ENCODE data around the gene SOX5. TPM values are rescaled to one million over a fixed set of nuclear protein-coding genes. Genes with fewer than 3 reads are reported as not detected.
"Not testable (repeated sequence)": the region's sequence is repeated elsewhere in the genome, so short reads cannot be mapped to it uniquely, and the experiment has no call there.

The SOX5 gene
- total RNA-seq, 3 donors from 2014 or later (not counting 1 experiment from before 2014, with no cell fraction given) = 0.80 to 0.95 TPM; not detected in 1

- Histone ChIP-seq H3K4me3 (ENCODE audit: low read length) (no peak overlapping the region), H3K27ac (ENCODE audit: low read length) (no peak overlapping the region), H3K27me3 (ENCODE audit: control insufficient read depth, insufficient read depth, low read length) (no peaks in the 10 kb centered on the region), H3K9me3 (ENCODE audit: control insufficient read depth, insufficient read depth, low read length) (peaks cover 3% of the 10 kb centered on the region), H3K36me3 (ENCODE audit: control insufficient read depth, insufficient read depth, low read length) (no peaks in the 10 kb centered on the region), H3K4me1 (ENCODE audit: control insufficient read depth, insufficient read depth, low read length) (no peaks in the 10 kb centered on the region)
- DNase-seq = no peak
- Mint-ChIP-seq H3K27ac (no peak overlapping the region), H3K4me3 (no peak overlapping the region), H3K9me3 (peaks cover 3 to 17% of the 10 kb centered on the region in 2 donors), H3K27me3 (ENCODE audit: low read depth in 2 of 2) (no peaks in the 10 kb centered on the region), H3K4me1 (no peaks in the 10 kb centered on the region), H3K36me3 (no peaks in the 10 kb centered on the region)
- ATAC-seq = no peak
- TF ChIP-seq CTCF (IDR thresholded peaks at IDR 0.05) = no peak
- intact Hi-C loops (cut with micrococcal nuclease) = no loop called here
- WGBS (ENCODE audit: insufficient coverage) = 71% methylated on average over 2 of the region's 2 CpGs
These were observed 454.0 kb downstream of the SOX5 start for GRCh38 chr12:23495472-23495871.

GRCh38 chr12:23493672-23494071, 455.8 kb downstream of the SOX5 start:
- intact Hi-C loops (cut with micrococcal nuclease) = no loop called here
- H3K9me3 ChIP-seq (ENCODE audit: control insufficient read depth, insufficient read depth, low read length) = peaks cover 3% of the 10 kb centered on the region
- H3K27ac ChIP-seq (ENCODE audit: low read length) = no peak overlapping the region
- no peak for TF ChIP-seq CTCF (IDR thresholded peaks at IDR 0.05)
- Mint-ChIP-seq H3K27me3 (ENCODE audit: low read depth in 2 of 2) (no peaks in the 10 kb centered on the region), H3K36me3 (no peaks in the 10 kb centered on the region), H3K27ac (no peak overlapping the region), H3K4me1 (no peaks in the 10 kb centered on the region), H3K4me3 (no peak overlapping the region), H3K9me3 (peaks cover 3 to 13% of the 10 kb centered on the region in 2 donors)
- no peaks in the 10 kb centered on the region for H3K4me1 ChIP-seq (ENCODE audit: control insufficient read depth, insufficient read depth, low read length)
- no peak for ATAC-seq
- WGBS (ENCODE audit: insufficient coverage) = 76% methylated on average over 1 of the region's 1 CpG
- no peak for DNase-seq
- H3K4me3 ChIP-seq (ENCODE audit: low read length) = no peak overlapping the region
- H3K36me3 ChIP-seq (ENCODE audit: control insufficient read depth, insufficient read depth, low read length) = no peaks in the 10 kb centered on the region
- no peaks in the 10 kb centered on the region for H3K27me3 ChIP-seq (ENCODE audit: control insufficient read depth, insufficient read depth, low read length)

- H3K4me1 Mint-ChIP-seq; H3K4me1 ChIP-seq (ENCODE audit: control insufficient read depth, insufficient read depth, low read length); H3K9me3 ChIP-seq (ENCODE audit: control insufficient read depth, insufficient read depth, low read length); H3K27ac Mint-ChIP-seq; intact Hi-C loops (cut with micrococcal nuclease); H3K27me3 Mint-ChIP-seq (ENCODE audit: low read depth in 2 of 2); H3K27me3 ChIP-seq (ENCODE audit: control insufficient read depth, insufficient read depth, low read length); H3K36me3 Mint-ChIP-seq; H3K36me3 ChIP-seq (ENCODE audit: control insufficient read depth, insufficient read depth, low read length); H3K27ac ChIP-seq (ENCODE audit: low read length); H3K4me3 ChIP-seq (ENCODE audit: low read length); ATAC-seq; DNase-seq; H3K4me3 Mint-ChIP-seq: not testable (repeated sequence)
- peaks cover 3 to 14% of the 10 kb centered on the region in 2 donors for H3K9me3 Mint-ChIP-seq
- WGBS (ENCODE audit: insufficient coverage) = 54% methylated on average over 1 of the region's 3 CpGs
These were observed 458.4 kb downstream of the SOX5 start for GRCh38 chr12:23491029-23491428.

GRCh38 chr12:23488130-23488529, 461.3 kb downstream of the SOX5 start:
- no peaks in the 10 kb centered on the region for H3K36me3 Mint-ChIP-seq
- Histone ChIP-seq H3K9me3 (ENCODE audit: control insufficient read depth, insufficient read depth, low read length) (peaks cover 2% of the 10 kb centered on the region), H3K4me3 (ENCODE audit: low read length) (no peak overlapping the region), H3K36me3 (ENCODE audit: control insufficient read depth, insufficient read depth, low read length) (no peaks in the 10 kb centered on the region), H3K27ac (ENCODE audit: low read length) (no peak overlapping the region), H3K27me3 (ENCODE audit: control insufficient read depth, insufficient read depth, low read length) (no peaks in the 10 kb centered on the region), H3K4me1 (ENCODE audit: control insufficient read depth, insufficient read depth, low read length) (no peaks in the 10 kb centered on the region)
- ATAC-seq = no peak
- WGBS (ENCODE audit: insufficient coverage) = 35% methylated on average over 1 of the region's 2 CpGs
- intact Hi-C loops (cut with micrococcal nuclease) = no loop called here
- H3K4me3 Mint-ChIP-seq = no peak overlapping the region
- H3K9me3 Mint-ChIP-seq = peaks cover 5 to 21% of the 10 kb centered on the region in 2 donors
- H3K27me3 Mint-ChIP-seq (ENCODE audit: low read depth in 2 of 2) = no peaks in the 10 kb centered on the region
- DNase-seq = no peak
- no peaks in the 10 kb centered on the region for H3K4me1 Mint-ChIP-seq
- no peak overlapping the region for H3K27ac Mint-ChIP-seq
- TF ChIP-seq CTCF (IDR thresholded peaks at IDR 0.05) = no peak

Data from natural killer cell (primary cell).